ENCODE data around the gene ENGASE.
"Not testable (repeated sequence)": the region's sequence is repeated elsewhere in the genome, so short reads cannot be mapped to it uniquely, and the experiment has no call there.

Gene ENGASE

GRCh38 chr17:79070266-79070880 lies 4.3 kb upstream of the ENGASE start:
- no peak for TF ChIP-seq CTCF (IDR thresholded peaks at IDR 0.05; ENCODE audit: low read depth, low read length)
- DNase-seq (ENCODE audit: extremely low read depth, low read depth) = no peak

GRCh38 chr17:79071161-79071740 lies 3.4 kb upstream of the ENGASE start:
- DNase-seq (ENCODE audit: extremely low read depth, low read depth) = no peak
- TF ChIP-seq CTCF (IDR thresholded peaks at IDR 0.05; ENCODE audit: low read depth, low read length) = no peak

GRCh38 chr17:79072544-79072943 lies 2.1 kb upstream of the ENGASE start:
- no peak for DNase-seq (ENCODE audit: extremely low read depth, low read depth)
- TF ChIP-seq CTCF (IDR thresholded peaks at IDR 0.05; ENCODE audit: low read depth, low read length) = no peak

- DNase-seq (ENCODE audit: extremely low read depth, low read depth) = no peak
- no peak for TF ChIP-seq CTCF (IDR thresholded peaks at IDR 0.05; ENCODE audit: low read depth, low read length)
Observed at GRCh38 chr17:79073016-79073705, 1.5 kb upstream of the ENGASE start.

GRCh38 chr17:79073706-79074088 lies 927 bp upstream of the ENGASE start:
- TF ChIP-seq CTCF (IDR thresholded peaks at IDR 0.05; ENCODE audit: low read depth, low read length) = no peak
- no peak for DNase-seq (ENCODE audit: extremely low read depth, low read depth)

- DNase-seq (ENCODE audit: extremely low read depth, low read depth) = not testable (repeated sequence)
Observed at GRCh38 chr17:79074121-79074648, 439 bp upstream of the ENGASE start.

- no peak for TF ChIP-seq CTCF (IDR thresholded peaks at IDR 0.05; ENCODE audit: low read depth, low read length)
- no peak for DNase-seq (ENCODE audit: extremely low read depth, low read depth)
Observed at GRCh38 chr17:79075446-79075750, 774 bp downstream of the ENGASE start.

All from AG09319 (cell line).